ENCODE measurements around the gene NUDT21.
"Not testable (repeated sequence)": the region's sequence is repeated elsewhere in the genome, so short reads cannot be mapped to it uniquely, and the experiment has no call there.

Gene NUDT21

DNA sequence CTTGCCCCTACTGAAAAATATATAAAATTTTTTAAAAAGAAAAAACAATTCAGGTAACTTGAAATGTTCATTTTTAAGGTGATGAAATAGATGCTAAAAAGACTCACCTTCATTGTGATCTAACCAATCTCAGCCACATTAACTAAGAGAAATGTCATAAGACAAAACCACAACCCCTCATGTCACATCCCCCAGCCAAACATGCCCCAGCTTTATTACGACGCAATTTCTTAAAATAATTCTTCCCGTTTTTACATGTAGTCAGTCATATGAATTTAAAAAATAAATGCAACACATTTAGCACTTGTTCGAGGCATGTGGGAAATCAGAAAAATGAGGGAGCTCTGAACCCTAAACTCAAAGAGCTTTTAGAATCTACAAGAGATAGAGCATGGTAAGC, 35.3 kb downstream of the NUDT21 start:
- DNase-seq: no peak

DNA sequence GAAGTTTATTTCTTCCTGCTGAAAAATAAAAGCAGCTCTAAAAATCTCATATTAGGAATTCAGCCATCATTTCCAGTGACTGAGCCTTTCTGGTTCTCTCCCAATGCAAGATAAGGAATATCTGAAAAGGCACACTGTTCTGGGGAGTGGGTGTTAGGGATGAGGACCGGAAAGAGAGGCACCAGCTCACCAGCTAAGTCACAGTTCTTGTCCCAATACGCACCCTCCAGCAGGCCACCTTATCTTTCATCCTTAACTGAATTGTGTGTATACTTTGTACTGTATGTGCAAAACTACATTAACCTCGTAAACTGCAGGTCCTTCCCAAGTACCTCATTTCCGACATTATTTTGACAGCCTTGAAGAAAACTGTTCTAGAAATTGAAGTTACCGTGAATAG, 36.8 kb downstream of the NUDT21 start:
- no peak for DNase-seq

GRCh38 chr16:56413381-56413780, 37.8 kb downstream of the NUDT21 start:
- DNase-seq: no peak

DNA sequence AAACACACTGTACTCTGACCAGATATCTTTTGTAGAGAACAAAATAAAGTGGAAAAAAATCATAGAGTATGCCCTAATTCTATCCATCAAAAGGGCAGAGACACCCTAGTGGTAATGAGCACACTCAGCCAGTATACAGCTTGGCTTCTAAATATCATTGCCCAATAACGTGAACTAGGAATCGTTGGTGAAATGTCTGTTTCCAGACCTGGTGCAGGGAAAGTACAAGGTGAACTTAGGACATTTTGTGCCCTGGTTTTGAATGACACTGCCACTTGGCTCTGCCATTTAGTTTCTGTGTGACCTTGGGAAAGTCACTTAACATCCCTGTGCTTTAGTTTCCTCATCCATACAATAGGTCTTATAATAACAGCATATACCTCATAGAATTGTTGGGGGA, 39.5 kb downstream of the NUDT21 start:
- DNase-seq: no peak

- DNase-seq: no peak
Measured at GRCh38 chr16:56411123-56411522, 40.0 kb downstream of the NUDT21 start.

DNA sequence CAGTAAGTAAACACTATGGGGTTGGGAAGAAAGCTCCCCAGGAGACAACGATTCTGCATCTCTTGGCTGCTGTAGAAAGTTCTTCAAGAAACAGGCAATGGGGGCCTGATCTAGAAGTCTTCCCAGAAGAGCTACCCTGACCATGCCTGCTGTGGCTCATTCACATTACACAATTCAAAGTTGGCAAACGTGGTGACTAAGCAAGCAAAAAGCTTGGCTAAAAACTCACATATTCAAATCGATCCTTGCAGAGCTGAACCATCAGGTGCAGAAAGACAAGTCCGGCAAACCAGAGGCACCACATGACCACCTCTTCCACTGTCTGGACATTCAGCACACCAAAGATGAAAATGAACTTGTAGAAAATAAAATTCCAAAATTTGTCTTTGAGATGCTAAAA, 41.9 kb downstream of the NUDT21 start:
- DNase-seq: no peak

DNA sequence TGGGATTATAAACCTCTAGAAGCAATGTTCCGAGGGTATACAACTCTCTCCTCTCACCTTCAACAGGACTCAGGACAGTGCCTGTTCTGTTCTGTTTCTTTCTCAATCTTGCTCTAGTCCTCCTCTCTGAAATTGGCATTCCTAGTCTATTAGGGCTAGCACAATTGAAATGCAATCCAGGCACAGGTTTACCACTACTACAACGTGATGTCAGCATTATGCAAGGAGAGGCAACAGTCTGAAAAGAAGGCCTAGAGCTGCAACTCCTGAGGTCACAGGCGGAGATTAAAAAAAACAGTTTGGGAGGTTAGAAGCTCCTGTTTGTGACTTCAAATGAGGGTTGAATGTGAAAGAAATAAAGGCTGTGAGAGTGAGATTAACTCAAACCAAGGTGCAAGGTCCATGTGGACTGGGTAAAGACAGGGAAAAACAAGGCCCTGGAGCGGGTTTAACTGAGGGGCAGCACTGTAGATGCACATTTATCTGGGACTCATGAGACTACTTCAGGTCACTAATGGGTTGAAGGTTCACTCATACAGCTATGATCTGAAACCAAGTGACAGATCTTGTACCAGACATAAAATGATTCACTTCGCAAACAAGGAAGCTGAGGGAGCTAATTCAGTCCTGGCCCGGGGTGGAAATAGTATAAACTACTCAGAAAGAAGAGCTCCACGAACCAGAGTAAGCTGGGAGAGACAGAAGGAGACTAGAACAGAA, 42.6 kb downstream of the NUDT21 start:
- DNase-seq: no peak

DNA sequence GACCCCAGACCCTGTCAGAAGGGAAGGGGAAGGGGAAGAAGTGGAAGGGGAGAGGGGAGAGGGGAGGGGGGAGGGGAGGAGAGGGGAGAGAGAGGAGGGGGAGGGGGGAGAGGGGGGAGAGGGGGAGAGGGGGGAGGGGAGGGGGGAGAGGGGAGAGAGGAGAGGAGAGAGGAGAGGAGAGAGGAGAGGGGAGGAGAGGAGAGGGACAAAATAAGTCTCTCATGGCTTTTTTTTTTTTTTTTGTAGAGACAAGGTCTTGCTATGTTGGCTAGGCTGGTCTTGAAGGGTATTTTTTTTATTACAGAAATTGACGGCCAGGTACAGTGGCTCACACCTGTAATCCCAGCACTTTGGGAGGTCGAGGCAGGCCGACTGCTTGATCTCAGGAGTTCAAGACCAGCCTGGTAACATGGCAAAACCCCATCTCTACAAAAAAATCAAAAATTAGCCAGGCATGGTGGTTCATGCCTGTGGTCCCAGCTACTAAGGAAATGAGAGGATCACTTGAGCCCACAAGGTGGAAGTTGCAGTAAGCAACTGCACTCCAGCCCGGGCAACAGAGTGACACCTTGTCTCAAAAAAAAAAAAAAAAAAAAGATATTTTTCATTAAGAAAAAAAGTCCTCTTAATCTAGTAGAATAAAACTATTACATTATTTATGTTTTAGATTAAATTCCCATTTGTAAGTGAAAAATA, 45.0 kb downstream of the NUDT21 start:
- DNase-seq: no peak

DNA sequence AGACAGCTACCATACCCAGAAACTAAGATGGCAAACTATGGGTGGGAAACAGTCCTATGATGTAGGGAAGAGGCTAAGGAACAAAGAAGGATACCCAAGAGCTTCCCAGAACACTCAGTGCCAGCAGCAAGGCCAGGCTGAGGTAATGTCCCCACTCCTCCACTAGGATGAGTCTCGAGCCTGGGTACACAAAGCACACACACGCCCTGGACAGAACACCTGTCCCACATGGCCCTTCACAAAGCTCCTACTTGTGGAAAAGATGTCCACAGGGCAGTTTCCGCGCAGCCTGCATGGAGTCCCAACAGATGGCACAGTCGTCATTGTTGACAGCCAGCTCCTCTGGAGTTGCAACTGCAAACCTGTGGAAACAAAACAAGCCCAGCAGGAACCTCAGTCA, 49.6 kb downstream of the NUDT21 start:
- DNase-seq: peak in 1 of 6 experiments; percentile 3

- DNase-seq: no peak
Measured at GRCh38 chr16:56400458-56400857, 50.7 kb downstream of the NUDT21 start.

- no peak for DNase-seq
Measured at GRCh38 chr16:56399486-56399885, 51.6 kb downstream of the NUDT21 start.

GRCh38 chr16:56399047-56399446, 52.1 kb downstream of the NUDT21 start:
- no peak for DNase-seq

- DNase-seq: not testable (repeated sequence)
Measured at GRCh38 chr16:56396724-56397123, 54.4 kb downstream of the NUDT21 start.

DNA sequence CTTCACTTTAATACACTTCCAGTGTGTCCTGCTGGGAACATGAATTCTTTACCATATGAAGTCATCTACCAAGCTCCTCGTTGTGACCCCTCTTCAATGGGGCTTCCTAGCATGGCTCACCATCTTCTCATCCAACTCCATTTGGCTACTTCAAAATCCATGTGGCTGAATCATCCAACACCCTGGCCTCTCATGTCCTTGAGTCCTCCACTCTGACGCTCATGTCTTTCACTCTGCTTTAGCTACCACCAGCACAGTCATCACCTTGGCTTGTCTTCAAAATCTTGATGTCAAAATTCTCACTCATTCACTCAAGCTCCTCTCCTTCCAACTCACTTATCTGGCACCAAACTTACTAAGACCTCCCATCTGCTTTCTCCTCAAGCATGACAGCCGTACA, 61.6 kb downstream of the NUDT21 start:
- DNase-seq: no peak

DNA sequence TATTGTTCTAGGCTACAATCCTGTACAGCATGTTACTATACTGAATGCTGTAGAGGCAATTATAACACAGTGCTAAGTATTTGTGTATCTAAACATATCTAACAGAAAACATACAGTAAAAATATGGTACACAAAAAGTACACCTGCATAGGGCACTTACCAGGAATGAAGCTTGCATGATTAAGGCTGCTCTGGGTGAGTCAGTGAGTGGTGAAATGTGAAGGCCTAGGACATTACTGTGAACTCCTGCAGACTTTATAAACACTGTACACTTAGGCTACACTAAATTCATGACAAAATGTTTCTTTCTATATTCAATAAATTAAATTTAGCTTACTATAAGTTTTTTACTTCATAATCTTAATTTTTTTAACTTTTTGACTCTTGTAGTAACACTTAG, 62.9 kb downstream of the NUDT21 start:
- DNase-seq: no peak

- DNase-seq: no peak
Measured at GRCh38 chr16:56387396-56387795, 63.7 kb downstream of the NUDT21 start.

- DNase-seq: no peak
Measured at GRCh38 chr16:56384074-56384721, 66.9 kb downstream of the NUDT21 start.

DNA sequence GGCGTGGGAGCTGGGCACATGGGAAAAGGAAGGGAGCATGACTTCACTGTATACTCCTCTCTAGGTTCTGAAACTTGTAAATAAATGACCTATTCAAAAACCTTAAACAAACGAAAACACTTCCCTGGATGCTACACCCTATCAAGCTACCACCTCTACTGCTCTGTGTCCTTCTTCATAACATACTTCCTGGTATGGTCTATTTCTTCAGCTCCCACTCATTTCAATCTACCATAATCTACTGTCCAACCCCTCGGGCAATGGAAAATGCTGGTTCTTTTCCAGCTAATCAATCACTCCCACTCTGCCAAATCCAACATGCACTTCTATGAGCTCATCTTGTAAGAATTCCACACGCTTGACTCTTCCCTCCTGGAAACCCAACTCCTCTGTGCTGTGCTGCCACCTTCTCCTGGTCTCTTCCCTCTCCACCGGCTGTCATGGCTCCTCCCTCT, 68.2 kb downstream of the NUDT21 start:
- no peak for DNase-seq

DNA sequence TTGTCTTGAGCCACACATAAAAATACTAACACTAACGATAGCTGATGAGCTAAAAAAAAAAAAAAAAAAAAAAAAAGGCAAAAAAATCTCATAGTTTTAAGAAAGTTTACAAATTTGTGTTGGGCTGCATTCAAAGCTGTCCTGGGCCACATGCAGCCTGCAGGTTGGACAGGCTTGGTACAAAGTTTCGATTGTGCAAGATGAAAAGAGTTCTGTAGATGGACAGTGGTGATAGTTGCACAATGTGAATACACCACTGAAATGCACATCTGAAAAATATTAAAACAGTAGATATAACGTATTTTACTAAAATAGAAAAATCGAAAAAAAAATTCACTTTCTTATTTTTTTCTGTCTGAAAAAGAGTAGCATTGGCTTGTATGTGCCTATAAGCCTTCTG, 68.7 kb downstream of the NUDT21 start:
- DNase-seq: no peak

GRCh38 chr16:56380778-56381485, 70.2 kb downstream of the NUDT21 start:
- not testable (repeated sequence) for DNase-seq
